ENCODE measurements around the gene LSM5. TPM values are rescaled to one million over a fixed set of nuclear protein-coding genes. Genes with fewer than 3 reads are reported as not detected.

LSM5 gene
- total RNA-seq, 1 donor from 2014 or later, result 27.1 TPM

DNA sequence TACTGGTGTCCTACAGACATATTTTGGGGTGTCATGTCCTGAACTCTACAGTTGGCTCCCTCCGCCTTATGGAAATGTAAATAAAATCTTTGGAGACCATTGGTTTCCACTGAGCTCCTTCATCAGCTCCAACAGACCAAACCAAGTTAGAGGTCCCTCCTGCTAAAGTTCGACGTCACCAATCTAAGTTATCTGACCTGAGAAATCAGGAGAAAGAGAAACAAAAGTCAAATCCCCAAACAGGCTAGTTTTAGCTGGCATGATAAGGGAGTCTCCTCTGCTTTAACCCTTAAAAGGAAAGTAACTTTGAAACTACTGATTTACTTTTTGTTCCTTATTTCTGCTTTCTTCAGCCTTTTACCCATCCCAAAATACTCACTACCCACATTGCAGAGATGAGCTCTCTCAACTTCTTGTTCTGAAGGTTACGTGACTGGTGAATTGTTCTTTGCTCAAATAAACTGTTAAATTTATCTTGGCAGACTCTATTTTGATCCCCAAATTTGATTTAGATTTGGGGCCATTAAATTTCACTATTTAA, 45.1 kb upstream of the LSM5 start:
- DNase-seq, result no peak
- peaks cover 9% of the 10 kb centered on the region for H3K4me1 ChIP-seq

DNA sequence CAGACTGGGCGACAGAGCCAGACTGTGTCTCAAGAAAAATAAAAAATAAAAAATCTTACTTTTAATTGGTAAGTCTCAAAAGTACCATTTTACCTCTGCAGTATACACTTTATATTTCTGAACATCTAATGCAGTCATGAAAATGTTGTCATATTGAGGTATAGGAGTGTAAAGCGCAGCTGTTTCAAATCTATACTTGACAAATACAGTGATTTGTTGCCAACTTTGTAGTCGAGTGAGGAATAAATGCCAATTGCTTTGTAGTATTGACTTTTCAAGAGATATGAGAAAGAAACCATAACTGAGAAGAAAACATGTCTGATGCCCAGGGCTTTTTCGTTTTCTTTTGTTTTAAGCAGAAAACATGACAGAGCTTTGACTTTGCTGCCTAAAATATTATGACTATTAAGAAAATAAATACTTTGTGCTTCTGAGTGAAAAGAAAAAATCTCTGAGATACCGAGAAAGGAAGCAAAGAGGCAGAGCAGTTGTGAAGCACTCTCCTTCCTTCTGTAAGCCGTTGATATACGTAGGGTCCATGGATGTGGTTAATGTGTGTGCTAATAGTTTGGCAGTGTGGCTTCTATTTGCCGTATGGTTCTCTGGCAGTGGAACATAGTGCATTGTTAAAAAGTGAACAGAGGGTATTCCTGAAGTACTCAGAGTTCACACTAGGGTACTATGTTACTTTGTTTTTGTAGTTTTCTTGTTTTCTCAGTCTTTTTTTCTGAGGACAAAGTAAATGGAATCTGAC, 43.3 kb upstream of the LSM5 start:
- Histone ChIP-seq H3K4me1 (peaks cover 9% of the 10 kb centered on the region), H3K4me3 (no peak overlapping the region), H3K9me3 (no peaks in the 10 kb centered on the region), H3K27ac (no peak overlapping the region), H3K27me3 (ENCODE audit: low read depth) (no peaks in the 10 kb centered on the region), H3K36me3 (no peaks in the 10 kb centered on the region)
- TF ChIP-seq, protein P1, sequence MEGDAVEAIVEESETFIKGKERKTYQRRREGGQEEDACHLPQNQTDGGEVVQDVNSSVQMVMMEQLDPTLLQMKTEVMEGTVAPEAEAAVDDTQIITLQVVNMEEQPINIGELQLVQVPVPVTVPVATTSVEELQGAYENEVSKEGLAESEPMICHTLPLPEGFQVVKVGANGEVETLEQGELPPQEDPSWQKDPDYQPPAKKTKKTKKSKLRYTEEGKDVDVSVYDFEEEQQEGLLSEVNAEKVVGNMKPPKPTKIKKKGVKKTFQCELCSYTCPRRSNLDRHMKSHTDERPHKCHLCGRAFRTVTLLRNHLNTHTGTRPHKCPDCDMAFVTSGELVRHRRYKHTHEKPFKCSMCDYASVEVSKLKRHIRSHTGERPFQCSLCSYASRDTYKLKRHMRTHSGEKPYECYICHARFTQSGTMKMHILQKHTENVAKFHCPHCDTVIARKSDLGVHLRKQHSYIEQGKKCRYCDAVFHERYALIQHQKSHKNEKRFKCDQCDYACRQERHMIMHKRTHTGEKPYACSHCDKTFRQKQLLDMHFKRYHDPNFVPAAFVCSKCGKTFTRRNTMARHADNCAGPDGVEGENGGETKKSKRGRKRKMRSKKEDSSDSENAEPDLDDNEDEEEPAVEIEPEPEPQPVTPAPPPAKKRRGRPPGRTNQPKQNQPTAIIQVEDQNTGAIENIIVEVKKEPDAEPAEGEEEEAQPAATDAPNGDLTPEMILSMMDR (IDR thresholded peaks at IDR 0.05), result no peak
- intact Hi-C loops (cut with DNase I), result no loop called here
- ATAC-seq, result peak; percentile 55 to 64
- no peak for DNase-seq

More for the DNA sequence above, 45.1 kb upstream of the LSM5 start:
- Histone ChIP-seq H3K36me3 (no peaks in the 10 kb centered on the region), H3K27me3 (ENCODE audit: low read depth) (no peaks in the 10 kb centered on the region), H3K27ac (no peak overlapping the region), H3K4me3 (no peak overlapping the region), H3K9me3 (no peaks in the 10 kb centered on the region)
- intact Hi-C loops (cut with DNase I), result no loop called here
- no peak for ATAC-seq
- TF ChIP-seq, protein P1 (IDR thresholded peaks at IDR 0.05), result no peak

DNA sequence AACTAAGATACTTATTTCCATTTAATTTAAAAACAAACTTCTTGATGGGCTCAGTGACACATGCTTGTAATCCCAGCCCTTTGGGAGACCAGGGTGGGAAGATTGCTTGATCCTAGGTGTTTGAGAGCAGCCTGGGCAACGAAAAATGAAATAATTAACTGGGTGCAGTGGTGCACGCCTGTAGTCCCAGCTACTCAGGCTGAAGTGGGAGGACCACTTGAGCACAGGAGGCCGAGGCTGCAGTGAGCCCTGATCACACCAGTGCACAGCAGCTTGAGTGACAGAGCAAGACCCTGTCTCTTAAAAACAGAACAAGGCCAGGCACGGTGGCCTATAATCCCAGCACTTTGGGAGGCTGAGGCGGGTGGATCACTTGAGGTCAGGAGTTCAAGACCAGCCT, 42.5 kb upstream of the LSM5 start:
- intact Hi-C loops (cut with DNase I), result no loop called here
- Histone ChIP-seq H3K27me3 (ENCODE audit: low read depth) (no peaks in the 10 kb centered on the region), H3K36me3 (no peaks in the 10 kb centered on the region), H3K9me3 (no peaks in the 10 kb centered on the region), H3K27ac (no peak overlapping the region), H3K4me1 (peaks cover 9% of the 10 kb centered on the region), H3K4me3 (no peak overlapping the region)
- TF ChIP-seq, protein P1 (IDR thresholded peaks at IDR 0.05), result no peak
- ATAC-seq (peak; percentile 87 to 88), DNase-seq (peak; percentile 54)

DNA sequence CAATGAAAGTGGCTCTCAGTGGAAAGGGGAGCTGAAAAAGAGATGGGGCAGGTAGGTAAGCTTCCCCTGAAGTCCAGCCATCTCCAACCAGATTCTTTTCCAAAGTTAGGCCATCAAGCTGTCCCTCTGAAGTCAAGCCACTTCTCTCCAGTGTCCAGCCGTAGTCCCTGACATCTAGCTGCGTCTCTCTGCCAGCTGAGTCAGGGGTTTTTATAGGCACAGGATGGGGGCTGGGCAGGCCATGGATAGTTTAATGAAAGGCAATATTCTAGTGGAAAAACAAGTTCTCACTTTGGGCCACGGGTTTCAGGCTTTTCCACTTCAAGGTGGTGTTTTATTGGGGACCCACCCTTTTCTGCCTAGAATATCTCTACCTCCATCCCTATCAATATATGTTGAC, 41.9 kb upstream of the LSM5 start:
- H3K4me3 ChIP-seq, result no peak overlapping the region
- peaks cover 9% of the 10 kb centered on the region for H3K4me1 ChIP-seq
- no peaks in the 10 kb centered on the region for H3K9me3 ChIP-seq
- TF ChIP-seq, protein P1 (IDR thresholded peaks at IDR 0.05), result no peak
- H3K27ac ChIP-seq, result no peak overlapping the region
- intact Hi-C loops (cut with DNase I), result no loop called here
- no peak for ATAC-seq
- no peak for DNase-seq
- H3K27me3 ChIP-seq (ENCODE audit: low read depth), result no peaks in the 10 kb centered on the region
- no peaks in the 10 kb centered on the region for H3K36me3 ChIP-seq

DNA sequence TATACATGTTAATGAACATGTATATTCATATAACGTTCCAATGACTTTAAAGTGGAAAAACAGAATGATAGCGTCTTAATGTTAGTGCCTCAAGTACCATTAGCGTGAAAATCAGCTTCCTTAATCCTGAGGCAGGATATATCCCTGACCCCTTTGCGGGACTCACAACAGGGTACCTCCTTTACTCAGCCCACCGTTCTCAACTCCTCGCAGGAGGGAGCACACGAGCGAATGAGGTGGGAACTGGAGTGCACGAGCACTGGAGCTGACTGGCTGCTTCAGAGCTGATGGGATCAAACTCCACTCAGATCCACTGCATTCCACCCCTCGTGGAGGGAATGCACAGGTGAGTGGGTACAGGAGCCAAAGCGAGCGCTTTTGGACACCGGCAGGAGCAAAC, 41.2 kb upstream of the LSM5 start:
- TF ChIP-seq, protein P1 (IDR thresholded peaks at IDR 0.05), result no peak
- no peak for ATAC-seq
- intact Hi-C loops (cut with DNase I), result no loop called here
- no peaks in the 10 kb centered on the region for H3K9me3 ChIP-seq
- no peak for DNase-seq
- peaks cover 9% of the 10 kb centered on the region for H3K4me1 ChIP-seq
- no peak overlapping the region for H3K4me3 ChIP-seq
- H3K27me3 ChIP-seq (ENCODE audit: low read depth), result no peaks in the 10 kb centered on the region
- H3K27ac ChIP-seq, result no peak overlapping the region
- no peaks in the 10 kb centered on the region for H3K36me3 ChIP-seq

All from lower lobe of right lung (tissue), 2 donors.